Activated CD4-positive, alpha-beta T cell treated with anti-CD3 and anti-CD28 coated beads, Interleukin-2, amount 10 ng/mL, durations not matched to agents 7 days and 5 days (primary cell): Measurements from ENCODE around the gene STARD10. TPM values are rescaled to one million over a fixed set of nuclear protein-coding genes. Genes with fewer than 3 reads are reported as not detected.

Experiments
- CTCF ChIA-PET: fragments of 350-600 bp; sonication (Branson Sonifier 250); formaldehyde crosslinking; loops from one replicate; lab custom pipeline; 2021; ENCODE audit warnings: antibody characterized with exemption; lab: Charles Lee
- POLR2A ChIA-PET: fragments of 350-600 bp; sonication (Branson Sonifier 250); formaldehyde crosslinking; loops from one replicate; lab custom pipeline; 2021; ENCODE audit warnings: antibody characterized with exemption; lab: Charles Lee
- DNase-seq: peaks from one replicate; pipeline ENCODE4 v3.0.0-alpha.2; 2020
- H3K27ac Mint-ChIP-seq: one replicate; pipeline ENCODE4 v1.8.0; 2021; ENCODE audit warnings: mild to moderate bottlenecking, moderate library complexity, mixed read lengths
- H3K27me3 Mint-ChIP-seq: one replicate; pipeline ENCODE4 v1.8.0; 2021; ENCODE audit warnings: mixed read lengths
- H3K36me3 Mint-ChIP-seq: one replicate; pipeline ENCODE4 v1.8.0; 2021; ENCODE audit warnings: low read depth, mixed read lengths
- H3K4me1 Mint-ChIP-seq: one replicate; pipeline ENCODE4 v1.8.0; 2021; ENCODE audit warnings: mixed read lengths
- H3K4me3 Mint-ChIP-seq: one replicate; pipeline ENCODE4 v1.8.0; 2021; ENCODE audit warnings: mild to moderate bottlenecking, moderate library complexity, mixed read lengths
- H3K9me3 Mint-ChIP-seq: one replicate; pipeline ENCODE4 v1.8.0; 2021; ENCODE audit warnings: mixed read lengths
- total RNA-seq, 2 experiments: library from RNA; stranded (reverse); gene quantifications; one replicate each; pipeline ENCODE4 v1.2.3, GENCODE V29; 2021

Gene STARD10
- total RNA-seq, 2 experiments from 2014 or later = 4.5 to 6.4 TPM

GRCh38 chr11:72823105-72823804 lies 29.4 kb upstream of the STARD10 start:
- CTCF ChIA-PET = interaction anchor here (1.3 to 2.7 kb wide), 4 partner anchors 9 to 41 kb away, joined by 3 to 9 read pairs (median 4); no protein-coding TSS in a partner anchor
- no peaks in the 10 kb centered on the region for H3K27me3 Mint-ChIP-seq
- peaks cover 26% of the 10 kb centered on the region for H3K4me1 Mint-ChIP-seq
- no peak overlapping the region for H3K4me3 Mint-ChIP-seq
- no peak overlapping the region for H3K27ac Mint-ChIP-seq
- no peaks in the 10 kb centered on the region for H3K9me3 Mint-ChIP-seq
- DNase-seq = no peak
- peaks cover 39% of the 10 kb centered on the region for H3K36me3 Mint-ChIP-seq
- POLR2A ChIA-PET = no interaction called here

- DNase-seq = peak; percentile 69
- ChIA-PET POLR2A (no interaction called here), CTCF (interaction anchor here (1.3 to 2.7 kb wide), 4 partner anchors 9 to 40 kb away, joined by 3 to 9 read pairs (median 4); partner anchors contain the start of gene STARD10)
- H3K27ac Mint-ChIP-seq = no peak overlapping the region
- H3K4me1 Mint-ChIP-seq = peaks cover 23% of the 10 kb centered on the region
- peaks cover 47% of the 10 kb centered on the region for H3K36me3 Mint-ChIP-seq
- H3K27me3 Mint-ChIP-seq = no peaks in the 10 kb centered on the region
- no peak overlapping the region for H3K4me3 Mint-ChIP-seq
- no peaks in the 10 kb centered on the region for H3K9me3 Mint-ChIP-seq
Measured at GRCh38 chr11:72821920-72822799, 28.3 kb upstream of the STARD10 start.

GRCh38 chr11:72821221-72821919 lies 27.5 kb upstream of the STARD10 start:
- no peak overlapping the region for H3K27ac Mint-ChIP-seq
- POLR2A ChIA-PET = no interaction called here
- CTCF ChIA-PET = interaction anchor here (1.5 to 2.7 kb wide), 3 partner anchors 8 to 27 kb away, joined by 3 to 9 read pairs (median 4); partner anchors contain the start of gene STARD10
- no peaks in the 10 kb centered on the region for H3K9me3 Mint-ChIP-seq
- H3K4me3 Mint-ChIP-seq = no peak overlapping the region
- H3K27me3 Mint-ChIP-seq = no peaks in the 10 kb centered on the region
- peaks cover 22% of the 10 kb centered on the region for H3K4me1 Mint-ChIP-seq
- H3K36me3 Mint-ChIP-seq = peaks cover 49% of the 10 kb centered on the region
- no peak for DNase-seq

GRCh38 chr11:72820439-72821139 lies 26.7 kb upstream of the STARD10 start:
- peaks cover 54% of the 10 kb centered on the region for H3K36me3 Mint-ChIP-seq
- DNase-seq = no peak
- H3K4me1 Mint-ChIP-seq = peaks cover 30% of the 10 kb centered on the region
- ChIA-PET CTCF (interaction anchor here (1.5 to 2.7 kb wide), 2 partner anchors 8 to 27 kb away, joined by 3 to 9 read pairs; partner anchors contain the start of gene STARD10), POLR2A (no interaction called here)
- no peaks in the 10 kb centered on the region for H3K27me3 Mint-ChIP-seq
- no peaks in the 10 kb centered on the region for H3K9me3 Mint-ChIP-seq
- no peak overlapping the region for H3K27ac Mint-ChIP-seq
- no peak overlapping the region for H3K4me3 Mint-ChIP-seq

- ChIA-PET POLR2A (interaction anchor here (0.9 kb wide), 1 partner anchor 9 kb away, joined by 3 read pairs; no protein-coding TSS in a partner anchor), CTCF (interaction anchor here (0.6 to 1.5 kb wide), 4 partner anchors 11 to 950 kb away, joined by 3 to 4 read pairs (median 4); partner anchors contain the start of gene STARD10)
- Mint-ChIP-seq H3K4me3 (no peak overlapping the region), H3K4me1 (peaks cover 26% of the 10 kb centered on the region), H3K27me3 (no peaks in the 10 kb centered on the region), H3K36me3 (peaks cover 50% of the 10 kb centered on the region), H3K9me3 (no peaks in the 10 kb centered on the region), H3K27ac (peak overlapping the region; percentile 6)
- DNase-seq = no peak
Measured at GRCh38 chr11:72818971-72819370, 25.1 kb upstream of the STARD10 start.

GRCh38 chr11:72817966-72818365 lies 24.1 kb upstream of the STARD10 start:
- ChIA-PET POLR2A (no interaction called here), CTCF (interaction anchor here (0.6 to 1.6 kb wide), 3 partner anchors 10 to 93 kb away, joined by 3 to 5 read pairs (median 3); no protein-coding TSS in a partner anchor)
- Mint-ChIP-seq H3K27me3 (no peaks in the 10 kb centered on the region), H3K9me3 (no peaks in the 10 kb centered on the region), H3K4me3 (peak overlapping the region; percentile 1), H3K4me1 (peaks cover 29% of the 10 kb centered on the region), H3K27ac (no peak overlapping the region), H3K36me3 (peaks cover 46% of the 10 kb centered on the region)
- no peak for DNase-seq

- H3K27ac Mint-ChIP-seq = peak overlapping the region; percentile 99
- ChIA-PET POLR2A (no interaction called here), CTCF (interaction anchor here (0.9 to 1.6 kb wide), 7 partner anchors 11 to 361 kb away, joined by 3 to 6 read pairs (median 4); partner anchors contain the start of gene STARD10)
- peaks cover 53% of the 10 kb centered on the region for H3K36me3 Mint-ChIP-seq
- peaks cover 41% of the 10 kb centered on the region for H3K4me1 Mint-ChIP-seq
- no peaks in the 10 kb centered on the region for H3K9me3 Mint-ChIP-seq
- no peak for DNase-seq
- H3K4me3 Mint-ChIP-seq = peak overlapping the region; percentile 100
- no peaks in the 10 kb centered on the region for H3K27me3 Mint-ChIP-seq
Measured at GRCh38 chr11:72816404-72816990, 22.6 kb upstream of the STARD10 start.

- POLR2A ChIA-PET = interaction anchor here (0.7 to 1.2 kb wide), 3 partner anchors 21 to 91 kb away, joined by 3 to 5 read pairs (median 4); partner anchors contain the start of gene STARD10
Measured at GRCh38 chr11:72815110-72815618, 21.3 kb upstream of the STARD10 start.

GRCh38 chr11:72814286-72815109 lies 20.7 kb upstream of the STARD10 start, which contains the start of gene ATG16L2:
Gene ATG16L2, plus strand, starts transcription at chr11:72814411. Its CDS starts 35 bp downstream, at chr11:72814446.
- DNase-seq = peak; percentile 88
- H3K4me3 Mint-ChIP-seq = peak within 1 kb of the TSS; percentile 100

More at GRCh38 chr11:72815110-72815618, 21.3 kb upstream of the STARD10 start:
- no peak for DNase-seq
- Mint-ChIP-seq H3K36me3 (peaks cover 54% of the 10 kb centered on the region), H3K4me1 (peaks cover 49% of the 10 kb centered on the region), H3K27me3 (no peaks in the 10 kb centered on the region), H3K27ac (peak overlapping the region; percentile 99), H3K4me3 (peak overlapping the region; percentile 100), H3K9me3 (no peaks in the 10 kb centered on the region)
- CTCF ChIA-PET = interaction anchor here (1.1 to 1.6 kb wide), 5 partner anchors 12 to 90 kb away, joined by 4 to 6 read pairs (median 5); partner anchors contain the start of gene STARD10

GRCh38 chr11:72813740-72814285 lies 20.0 kb upstream of the STARD10 start:
- Mint-ChIP-seq H3K27ac (peak overlapping the region; percentile 97), H3K4me3 (peak overlapping the region; percentile 95), H3K4me1 (peaks cover 49% of the 10 kb centered on the region), H3K36me3 (peaks cover 51% of the 10 kb centered on the region), H3K9me3 (no peaks in the 10 kb centered on the region), H3K27me3 (no peaks in the 10 kb centered on the region)
- ChIA-PET POLR2A (interaction anchor here (1.0 kb wide), 1 partner anchor 20 kb away, joined by 5 read pairs; the partner anchor contains the start of gene STARD10), CTCF (interaction anchor here (0.5 to 6.0 kb wide), 13 partner anchors 8 to 364 kb away, joined by 3 to 52 read pairs (median 5); partner anchors contain the start of gene STARD10)
- DNase-seq = peak; percentile 80

More at GRCh38 chr11:72814286-72815109, 20.7 kb upstream of the STARD10 start, which contains the start of gene ATG16L2:
- H3K9me3 Mint-ChIP-seq = no peaks in the 10 kb centered on the region
- ChIA-PET CTCF (interaction anchor here (1.5 to 6.0 kb wide), 4 partner anchors 20 to 89 kb away, joined by 4 to 52 read pairs (median 6); partner anchors contain the start of gene STARD10), POLR2A (interaction anchor here (0.7 to 1.2 kb wide), 2 partner anchors 89 to 91 kb away, joined by 3 to 5 read pairs; no protein-coding TSS in a partner anchor)
- H3K4me1 Mint-ChIP-seq = peaks cover 52% of the 10 kb centered on the region
- peak within 1 kb of the TSS; percentile 99 for H3K27ac Mint-ChIP-seq
- no peaks in the 10 kb centered on the region for H3K27me3 Mint-ChIP-seq
- peaks cover 54% of the 10 kb centered on the region for H3K36me3 Mint-ChIP-seq
